ENCODE data around the gene NID2. TPM values are rescaled to one million over a fixed set of nuclear protein-coding genes. Genes with fewer than 3 reads are reported as not detected.
A peak's percentile ranks its signal among the peaks of the same experiment; 100 is the strongest.

NID2 gene
- total RNA-seq, 2 experiments from 2014 or later = not detected

DNA sequence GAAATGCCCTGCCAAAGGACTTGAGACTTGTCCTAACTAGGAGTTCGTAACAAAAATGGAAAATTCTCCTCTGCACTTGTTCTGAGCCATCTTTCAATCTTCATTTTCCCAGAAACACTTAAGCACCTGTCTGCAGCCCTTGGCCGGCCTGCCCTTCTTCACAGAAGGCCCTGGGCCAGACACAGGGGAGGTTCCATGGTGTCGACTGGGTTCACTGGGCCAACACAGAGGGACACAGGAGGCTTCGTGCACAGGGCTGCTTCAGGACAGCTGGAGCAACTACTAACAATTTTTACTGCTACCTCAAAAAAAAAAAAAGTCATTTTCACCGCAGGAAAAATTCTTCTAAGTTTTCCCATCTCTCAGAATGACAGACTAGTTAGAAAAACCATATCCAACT is 19.6 kb downstream of the NID2 start:
- intact Hi-C loops (cut with micrococcal nuclease) = no loop called here
- H3K9me3 Mint-ChIP-seq = no peaks in the 10 kb centered on the region
- no peak overlapping the region for H3K4me3 Mint-ChIP-seq
- peaks cover 4% of the 10 kb centered on the region for H3K27me3 Mint-ChIP-seq
- no peaks in the 10 kb centered on the region for H3K36me3 Mint-ChIP-seq
- CTCF ChIA-PET = no interaction called here
- H3K27ac Mint-ChIP-seq = no peak overlapping the region
- no peak for DNase-seq
- POLR2A ChIA-PET = no interaction called here
- H3K4me1 Mint-ChIP-seq (ENCODE audit: low read depth) = peaks cover 12% of the 10 kb centered on the region

DNA sequence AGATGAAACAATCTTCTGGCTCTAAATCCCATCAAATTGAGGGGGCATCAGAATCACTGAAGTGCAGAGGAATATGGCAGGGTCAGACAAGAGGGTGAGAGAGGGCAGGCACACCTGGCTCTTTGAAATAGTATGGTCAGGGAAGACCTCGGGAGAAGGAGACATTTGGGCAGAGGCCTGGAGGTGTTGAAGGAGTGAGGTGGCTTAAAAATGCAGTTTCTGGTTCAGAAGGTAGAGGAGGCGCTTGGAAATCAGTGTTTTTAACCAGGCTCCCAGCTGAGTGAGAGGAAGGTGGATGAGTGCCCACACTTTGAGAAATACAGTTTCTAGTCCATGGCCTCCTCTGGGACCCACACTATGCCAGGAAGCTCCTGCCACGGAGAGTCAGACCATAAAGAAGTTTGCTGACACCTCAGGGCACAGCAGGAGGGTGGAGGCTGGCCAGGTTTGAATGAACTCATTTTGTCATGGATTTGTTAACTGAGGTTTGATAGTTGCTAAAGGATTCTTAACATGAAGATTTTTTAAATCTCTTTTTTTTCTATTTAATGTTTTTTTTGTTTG is 20.1 kb downstream of the NID2 start:
- Mint-ChIP-seq H3K9me3 (no peaks in the 10 kb centered on the region), H3K27me3 (peaks cover 2% of the 10 kb centered on the region), H3K36me3 (no peaks in the 10 kb centered on the region), H3K4me3 (no peak overlapping the region), H3K27ac (no peak overlapping the region), H3K4me1 (ENCODE audit: low read depth) (peaks cover 14% of the 10 kb centered on the region)
- CTCF ChIA-PET = no interaction called here
- no peak for DNase-seq
- POLR2A ChIA-PET = no interaction called here
- intact Hi-C loops (cut with micrococcal nuclease) = no loop called here

DNA sequence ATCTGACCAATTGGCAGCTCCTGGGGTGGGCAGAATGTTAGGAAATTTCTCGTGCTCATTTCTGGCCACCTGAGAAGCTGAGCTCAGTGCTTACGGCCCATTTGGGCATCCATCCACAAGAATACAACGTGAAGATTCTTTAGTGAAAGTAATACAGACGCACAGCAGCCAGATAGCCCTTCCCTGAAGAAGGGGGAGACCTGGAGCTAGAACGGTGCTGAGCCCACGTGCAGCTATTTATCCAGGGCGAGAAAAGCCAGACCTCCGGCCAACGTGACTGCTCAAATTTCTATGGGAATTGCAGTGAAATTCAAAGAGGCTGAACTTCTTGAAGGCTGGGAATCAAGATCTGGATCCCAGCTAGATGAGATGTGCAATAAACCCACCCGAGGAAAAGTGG is 20.7 kb downstream of the NID2 start:
- ChIA-PET CTCF (no interaction called here), POLR2A (no interaction called here)
- Mint-ChIP-seq H3K4me1 (ENCODE audit: low read depth) (peaks cover 14% of the 10 kb centered on the region), H3K27me3 (peaks cover 3% of the 10 kb centered on the region), H3K4me3 (no peak overlapping the region), H3K27ac (no peak overlapping the region), H3K9me3 (no peaks in the 10 kb centered on the region), H3K36me3 (no peaks in the 10 kb centered on the region)
- intact Hi-C loops (cut with micrococcal nuclease) = no loop called here
- DNase-seq = no peak

GRCh38 chr14:52046376-52046917 is 22.4 kb downstream of the NID2 start:
- ChIA-PET POLR2A (no interaction called here), CTCF (interaction anchor here (1.2 to 2.0 kb wide), 2 partner anchors 23 to 68 kb away, joined by 3 to 9 read pairs; no protein-coding TSS in a partner anchor)
- peaks cover 14% of the 10 kb centered on the region for H3K4me1 Mint-ChIP-seq (ENCODE audit: low read depth)
- H3K9me3 Mint-ChIP-seq = no peaks in the 10 kb centered on the region
- H3K27ac Mint-ChIP-seq = no peak overlapping the region
- DNase-seq = no peak
- no peak overlapping the region for H3K4me3 Mint-ChIP-seq
- peaks cover 3% of the 10 kb centered on the region for H3K27me3 Mint-ChIP-seq
- no peaks in the 10 kb centered on the region for H3K36me3 Mint-ChIP-seq
- intact Hi-C loops (cut with micrococcal nuclease) = no loop called here

DNA sequence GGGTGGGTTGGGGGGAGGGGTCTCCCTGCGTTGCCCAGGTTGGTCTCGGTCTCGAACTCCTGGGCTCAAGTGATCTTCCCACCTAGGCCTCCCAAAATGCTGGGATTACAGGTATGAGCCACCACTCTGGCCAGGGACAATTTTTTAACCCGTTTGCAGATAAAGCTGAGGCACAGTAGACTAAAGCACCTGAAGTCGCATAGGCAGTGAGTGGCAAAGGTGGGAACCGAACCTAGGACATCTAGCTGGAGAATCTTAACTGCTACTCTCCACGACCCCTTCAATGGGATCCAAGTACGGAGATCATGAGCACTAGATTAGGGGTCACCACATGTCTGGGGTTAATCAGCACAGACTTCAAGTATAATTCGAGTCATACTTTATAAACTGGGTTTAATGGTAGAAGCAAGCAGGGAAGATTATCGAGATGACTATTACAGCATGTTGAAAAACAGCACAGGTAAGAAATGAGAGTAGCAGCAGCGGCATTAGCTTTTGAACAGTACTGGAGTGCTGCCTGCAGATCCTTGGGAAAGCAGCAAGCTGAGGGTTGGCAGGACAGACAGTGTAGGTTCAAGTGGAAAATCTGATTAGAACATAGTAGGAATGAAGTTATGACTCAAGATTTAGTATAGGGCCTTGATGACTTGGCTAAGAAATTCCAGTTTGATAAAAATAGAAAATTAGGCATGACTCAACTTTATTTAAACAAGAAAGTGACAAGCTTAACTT is 23.9 kb downstream of the NID2 start:
- H3K36me3 Mint-ChIP-seq = no peaks in the 10 kb centered on the region
- H3K27ac Mint-ChIP-seq = no peak overlapping the region
- intact Hi-C loops (cut with micrococcal nuclease) = loop anchor here (5.0 kb wide), 1 partner anchor 227 kb away; no protein-coding TSS in a partner anchor
- peaks cover 3% of the 10 kb centered on the region for H3K27me3 Mint-ChIP-seq
- DNase-seq = peak; percentile 18
- peaks cover 14% of the 10 kb centered on the region for H3K4me1 Mint-ChIP-seq (ENCODE audit: low read depth)
- H3K9me3 Mint-ChIP-seq = no peaks in the 10 kb centered on the region
- POLR2A ChIA-PET = interaction anchor here (0.7 kb wide), 1 partner anchor 74 kb away, joined by 4 read pairs; no protein-coding TSS in a partner anchor
- CTCF ChIA-PET = interaction anchor here (0.6 to 3.4 kb wide), 8 partner anchors 22 to 418 kb away, joined by 3 to 10 read pairs (median 4); no protein-coding TSS in a partner anchor
- no peak overlapping the region for H3K4me3 Mint-ChIP-seq

DNA sequence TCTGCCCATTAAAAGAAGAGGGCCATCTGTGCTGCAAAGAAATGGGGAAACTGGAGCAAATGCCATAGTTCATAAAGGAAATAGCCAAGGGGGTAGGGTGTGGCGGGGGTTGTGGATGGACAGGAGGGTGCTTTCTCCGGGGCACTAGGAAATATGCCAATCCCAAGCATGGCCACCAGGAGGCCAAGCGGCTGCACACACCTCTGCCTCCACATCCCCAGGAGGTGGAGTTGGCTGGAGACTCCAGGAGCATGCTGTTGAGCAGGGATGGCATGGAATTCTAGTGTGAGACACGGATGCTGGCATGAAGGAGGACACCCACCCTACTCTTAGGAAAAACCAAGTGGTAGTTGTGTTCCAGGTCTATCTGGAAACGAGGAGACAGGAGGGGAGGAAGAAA is 25.2 kb downstream of the NID2 start:
- ChIA-PET CTCF (interaction anchor here (0.6 to 3.4 kb wide), 12 partner anchors 8 to 263 kb away, joined by 3 to 10 read pairs (median 3); no protein-coding TSS in a partner anchor), POLR2A (no interaction called here)
- Mint-ChIP-seq H3K9me3 (no peaks in the 10 kb centered on the region), H3K36me3 (no peaks in the 10 kb centered on the region), H3K27ac (no peak overlapping the region), H3K4me3 (no peak overlapping the region), H3K4me1 (ENCODE audit: low read depth) (peaks cover 14% of the 10 kb centered on the region), H3K27me3 (peaks cover 3% of the 10 kb centered on the region)
- DNase-seq = peak; percentile 57
- intact Hi-C loops (cut with micrococcal nuclease) = loop anchor here (5.0 kb wide), 1 partner anchor 229 kb away; no protein-coding TSS in a partner anchor

DNA sequence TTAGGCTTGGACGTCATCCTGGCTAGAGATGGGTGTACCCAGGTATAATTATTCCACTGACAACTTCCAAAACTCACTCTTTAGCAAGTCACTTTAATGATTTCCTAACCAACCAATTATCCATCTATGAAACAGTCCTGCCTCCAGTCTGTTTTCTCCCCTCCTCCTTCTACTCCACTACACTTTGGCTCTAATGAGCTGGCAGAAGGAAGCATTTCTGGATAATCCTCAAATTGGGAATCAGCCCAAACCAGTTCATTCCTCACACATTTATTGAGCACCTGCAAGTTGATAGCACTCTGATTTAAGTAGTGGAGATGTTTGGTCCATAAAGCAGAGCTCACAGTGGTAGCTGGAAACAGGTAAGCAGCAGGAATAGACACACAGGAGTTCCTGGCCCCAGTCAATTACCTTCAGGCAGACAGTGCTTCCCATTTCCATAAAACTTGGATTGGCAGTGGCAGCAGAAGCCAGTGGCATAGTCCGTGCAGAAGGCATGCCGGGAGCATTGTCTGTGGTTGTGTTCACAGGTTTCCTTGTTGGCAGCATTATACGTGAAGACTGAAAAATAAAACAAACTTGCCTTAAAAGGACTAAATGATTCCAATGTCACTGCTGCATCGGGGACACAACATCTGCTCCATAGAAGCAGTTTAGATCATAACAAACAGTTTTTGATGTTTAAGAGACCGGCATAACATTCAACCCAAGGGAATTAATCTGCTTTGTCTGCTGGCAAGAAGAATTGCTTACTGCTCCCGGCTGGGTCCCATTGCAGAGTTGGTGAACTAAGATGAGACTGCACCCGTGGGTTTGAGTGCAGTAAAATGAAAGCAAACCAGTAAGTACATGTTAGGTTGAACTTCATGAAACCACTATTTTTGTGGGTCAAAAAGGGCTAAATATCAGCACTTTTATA is 26.2 kb downstream of the NID2 start:
- no peaks in the 10 kb centered on the region for H3K9me3 Mint-ChIP-seq
- H3K27me3 Mint-ChIP-seq = peaks cover 10% of the 10 kb centered on the region
- no peak overlapping the region for H3K4me3 Mint-ChIP-seq
- no peak overlapping the region for H3K27ac Mint-ChIP-seq
- CTCF ChIA-PET = interaction anchor here (0.8 to 3.4 kb wide), 8 partner anchors 9 to 262 kb away, joined by 3 to 10 read pairs (median 3); no protein-coding TSS in a partner anchor
- no peak for DNase-seq
- no peaks in the 10 kb centered on the region for H3K36me3 Mint-ChIP-seq
- POLR2A ChIA-PET = no interaction called here
- intact Hi-C loops (cut with micrococcal nuclease) = loop anchor here (5.0 kb wide), 1 partner anchor 230 kb away; no protein-coding TSS in a partner anchor
- peaks cover 14% of the 10 kb centered on the region for H3K4me1 Mint-ChIP-seq (ENCODE audit: low read depth)

GRCh38 chr14:52040598-52040997 is 28.3 kb downstream of the NID2 start:
- peaks cover 10% of the 10 kb centered on the region for H3K27me3 Mint-ChIP-seq
- no peak overlapping the region for H3K27ac Mint-ChIP-seq
- H3K9me3 Mint-ChIP-seq = peaks cover 6% of the 10 kb centered on the region
- no peak overlapping the region for H3K4me3 Mint-ChIP-seq
- CTCF ChIA-PET = interaction anchor here (1.5 kb wide), 1 partner anchor 234 kb away, joined by 5 read pairs; no protein-coding TSS in a partner anchor
- no peak for DNase-seq
- H3K36me3 Mint-ChIP-seq = no peaks in the 10 kb centered on the region
- POLR2A ChIA-PET = no interaction called here
- intact Hi-C loops (cut with micrococcal nuclease) = loop anchor here (5.0 kb wide), 1 partner anchor 232 kb away; no protein-coding TSS in a partner anchor
- peaks cover 12% of the 10 kb centered on the region for H3K4me1 Mint-ChIP-seq (ENCODE audit: low read depth)

- intact Hi-C loops (cut with micrococcal nuclease) = no loop called here
- Mint-ChIP-seq H3K27me3 (peaks cover 10% of the 10 kb centered on the region), H3K27ac (no peak overlapping the region), H3K4me3 (no peak overlapping the region), H3K4me1 (ENCODE audit: low read depth) (peaks cover 3% of the 10 kb centered on the region), H3K9me3 (peaks cover 6% of the 10 kb centered on the region), H3K36me3 (no peaks in the 10 kb centered on the region)
- no peak for DNase-seq
- ChIA-PET CTCF (no interaction called here), POLR2A (no interaction called here)
These were observed 29.6 kb downstream of the NID2 start for GRCh38 chr14:52039124-52039815.

DNA sequence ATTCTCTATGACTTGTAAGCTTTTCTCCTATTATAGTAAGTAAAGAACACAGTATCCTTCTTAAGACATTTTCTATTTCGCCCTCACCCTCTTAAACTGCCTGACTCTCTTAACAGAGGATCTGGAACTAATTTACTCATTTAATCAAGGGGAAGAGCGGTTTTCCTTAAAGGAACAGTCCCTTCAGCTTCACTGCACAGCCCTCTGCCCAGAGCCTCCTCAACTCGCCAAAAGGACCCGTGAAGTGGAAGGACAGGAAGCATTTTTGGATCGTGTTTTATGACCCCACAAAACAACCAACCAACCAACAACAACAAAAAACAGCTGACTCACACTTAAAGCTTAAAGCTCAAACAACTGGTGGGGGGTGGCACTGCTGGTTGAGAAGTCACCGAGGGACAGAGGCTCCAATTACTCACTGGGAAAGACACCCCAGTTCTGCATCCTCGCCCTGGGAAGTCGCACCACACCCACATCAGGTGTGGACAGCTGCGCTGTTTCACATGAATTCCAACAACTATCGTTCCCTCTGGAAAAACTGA is 35.7 kb downstream of the NID2 start:
- Mint-ChIP-seq H3K4me1 (ENCODE audit: low read depth) (no peaks in the 10 kb centered on the region), H3K36me3 (no peaks in the 10 kb centered on the region), H3K4me3 (no peak overlapping the region), H3K27ac (no peak overlapping the region), H3K27me3 (peaks cover 5% of the 10 kb centered on the region), H3K9me3 (peaks cover 6% of the 10 kb centered on the region)
- POLR2A ChIA-PET = no interaction called here
- intact Hi-C loops (cut with micrococcal nuclease) = no loop called here
- DNase-seq = no peak
- CTCF ChIA-PET = interaction anchor here (1.6 kb wide), 1 partner anchor 17 kb away, joined by 3 read pairs; no protein-coding TSS in a partner anchor

DNA sequence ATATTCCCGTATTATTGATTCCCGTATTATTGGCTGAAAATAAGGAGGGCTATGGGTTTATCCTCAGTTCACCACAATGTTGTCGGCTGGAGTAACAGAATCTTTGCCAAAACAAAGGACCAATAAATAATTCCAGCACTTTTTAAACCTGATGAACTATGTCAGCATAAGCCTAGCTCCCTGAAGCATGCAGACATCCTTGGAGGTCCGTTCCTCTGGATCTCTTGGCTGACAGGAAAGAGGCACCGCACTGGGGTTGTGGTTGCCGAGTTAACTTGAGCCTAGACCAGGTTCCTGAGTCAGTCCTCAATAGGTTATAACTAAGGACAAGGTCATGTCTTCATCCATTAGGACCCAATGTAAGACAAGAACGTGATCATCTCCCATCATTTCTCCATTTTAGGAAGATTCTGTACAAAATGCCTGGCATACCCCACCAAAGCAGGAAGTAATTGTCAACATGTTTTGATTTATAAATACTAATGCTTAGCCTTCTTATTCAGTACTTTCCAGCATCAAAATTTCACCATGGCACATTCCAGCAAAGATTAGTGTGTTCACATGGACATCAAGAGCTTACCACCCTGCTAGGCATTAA is 36.6 kb downstream of the NID2 start:
- Mint-ChIP-seq H3K9me3 (peaks cover 6% of the 10 kb centered on the region), H3K27ac (no peak overlapping the region), H3K36me3 (no peaks in the 10 kb centered on the region), H3K4me3 (no peak overlapping the region), H3K27me3 (peaks cover 2% of the 10 kb centered on the region), H3K4me1 (ENCODE audit: low read depth) (no peaks in the 10 kb centered on the region)
- DNase-seq = no peak
- POLR2A ChIA-PET = no interaction called here
- CTCF ChIA-PET = interaction anchor here (1.6 kb wide), 1 partner anchor 16 kb away, joined by 3 read pairs; no protein-coding TSS in a partner anchor
- intact Hi-C loops (cut with micrococcal nuclease) = no loop called here
